GM12878 (cell line): ENCODE results near the gene GRIN2A. TPM values are rescaled to one million over a fixed set of nuclear protein-coding genes. Genes with fewer than 3 reads are reported as not detected.

ENCODE experiments used
- ATAC-seq: fragments of 200-7000 bp; cut with Tn5 transposase; 3 replicates; pipeline ENCODE4 v1.9.1; 2020; ENCODE audit warnings: mild to moderate bottlenecking, moderate library complexity
- BruUV-seq: library from RNA; stranded (reverse); fragments of 400-500 nt; replicated peaks from 2 replicates; lab custom pipeline; 2021; lab: Mats Ljungman, UMichigan
- CTCF ChIA-PET: fragments of 300-600 bp; sonication (Branson Sonifier 250); formaldehyde crosslinking; extraction: SDS; loops from one replicate; lab custom pipeline; 2021; ENCODE audit warnings: inconsistent platforms; lab: Yijun Ruan, JAX
- POLR2A ChIA-PET: fragments of 350-600 bp; formaldehyde crosslinking; extraction: SDS; loops from one replicate; lab custom pipeline; 2021; ENCODE audit warnings: inconsistent platforms; lab: Charles Lee
- RAD21 ChIA-PET: fragments of 300-600 bp; sonication (Branson Sonifier 250); formaldehyde crosslinking; loops from one replicate; lab custom pipeline; 2023; ENCODE audit warnings: antibody characterized with exemption; ENCODE audit not compliant: unreplicated experiment; lab: Charles Lee
- SMC1A ChIA-PET: fragments of 300-600 bp; sonication (Branson Sonifier 250); formaldehyde crosslinking; loops from one replicate; lab custom pipeline; 2023; ENCODE audit not compliant: unreplicated experiment, uncharacterized antibody; lab: Charles Lee
- DNase-seq: peaks from one replicate; pipeline ENCODE4 v3.0.0-alpha.2; 2011; ENCODE audit warnings: low read depth, low spot score
- FAIRE-seq: peaks from 3 replicates; lab custom pipeline; 2011; peaks lifted over from hg19 to GRCh38; lab: Jason Lieb, UNC
- H2AFZ ChIP-seq: 2 replicates; pipeline ENCODE4 v1.6.0; 2011; ENCODE audit warnings: low read depth, low read length, control low read depth; ENCODE audit not compliant: control insufficient read depth
- H3K27ac ChIP-seq: 2 replicates; pipeline ENCODE4 v1.5.1; 2011; ENCODE audit warnings: control low read depth; ENCODE audit not compliant: control insufficient read depth, insufficient read depth
- H3K27me3 ChIP-seq, 2 experiments: replicated peaks in 1 of 2; 2 replicates each; pipeline versions ENCODE4 v1.6.0 to v1.6.1; 2011; ENCODE audit warnings: low read length in 1 of 2; ENCODE audit not compliant: control insufficient read depth in 2 of 2, insufficient read depth in 2 of 2
- H3K36me3 ChIP-seq, 2 experiments: 2 replicates each; pipeline ENCODE4 v1.5.1; 2011; ENCODE audit warnings: low read length in 1 of 2; ENCODE audit not compliant: control insufficient read depth in 2 of 2, insufficient read depth in 2 of 2
- H3K4me1 ChIP-seq: 2 replicates; pipeline ENCODE4 v1.6.1; 2011; ENCODE audit warnings: mild to moderate bottlenecking, low read length, moderate library complexity, mixed read lengths; ENCODE audit not compliant: control insufficient read depth, insufficient read depth
- H3K4me2 ChIP-seq: 2 replicates; pipeline ENCODE4 v1.6.0; 2011; ENCODE audit warnings: control low read depth; ENCODE audit not compliant: control insufficient read depth, insufficient read depth
- H3K4me3 ChIP-seq: fragments of 200-600 bp; sonication (generic); 2 replicates; pipeline ENCODE4 v1.5.1; 2016
- H3K79me2 ChIP-seq: 2 replicates; pipeline ENCODE4 v1.6.0; 2011; ENCODE audit warnings: low read length; ENCODE audit not compliant: control insufficient read depth, insufficient read depth
- H3K9ac ChIP-seq: 2 replicates; pipeline ENCODE4 v1.8.0; 2011; ENCODE audit warnings: low read length, control low read depth, mixed read lengths; ENCODE audit not compliant: control insufficient read depth, insufficient read depth
- H3K9me3 ChIP-seq: replicated peaks from 3 replicates; pipeline ENCODE4 v1.5.1; 2011; ENCODE audit warnings: mild to moderate bottlenecking, low read length; ENCODE audit not compliant: control insufficient read depth, insufficient read depth
- H4K20me1 ChIP-seq: 2 replicates; pipeline ENCODE4 v1.6.0; 2011; ENCODE audit not compliant: control insufficient read depth, insufficient read depth
- CBX5 ChIP-seq: sonication (generic); IDR thresholded peaks from 2 replicates; pipeline ENCODE4 v1.6.1; 2016; ENCODE audit warnings: low read depth, moderate library complexity, mild to moderate bottlenecking, inconsistent platforms
- FOXM1 ChIP-seq: IDR thresholded peaks from 2 replicates; pipeline ENCODE4 v1.6.1; 2012; ENCODE audit warnings: low read depth, mild to moderate bottlenecking, inconsistent platforms, low read length, moderate library complexity
- GABPA ChIP-seq: IDR thresholded peaks from 2 replicates; pipeline ENCODE4 v1.6.1; 2014; ENCODE audit warnings: antibody characterized with exemption, low read depth, mild to moderate bottlenecking, inconsistent platforms
- HDGF ChIP-seq: fragments of 450-650 bp; IDR thresholded peaks from 2 replicates; pipeline ENCODE4 v1.6.1; 2016; ENCODE audit warnings: antibody characterized with exemption
- IRF5 ChIP-seq: fragments of 450-650 bp; IDR thresholded peaks from 2 replicates; pipeline ENCODE4 v1.6.1; 2017; ENCODE audit warnings: borderline replicate concordance
- JUND ChIP-seq: IDR thresholded peaks from 2 replicates; pipeline ENCODE4 v1.6.1; 2012; ENCODE audit warnings: low read depth, mild to moderate bottlenecking, low read length, improper control_type of control experiment, moderate library complexity
- NR2C2 ChIP-seq: IDR thresholded peaks from 2 replicates; pipeline ENCODE4 v1.6.1; 2011; ENCODE audit warnings: borderline replicate concordance, low read depth; ENCODE audit not compliant: control insufficient read depth, insufficient read length
- NR2F1 ChIP-seq: fragments of 450-650 bp; conservative IDR thresholded peaks from 2 replicates; pipeline ENCODE4 v1.6.1; 2017; ENCODE audit warnings: mild to moderate bottlenecking
- RB1 ChIP-seq: fragments of 450-650 bp; formaldehyde crosslinking; IDR thresholded peaks from 2 replicates; pipeline ENCODE4 v1.6.1; 2017; ENCODE audit warnings: mild to moderate bottlenecking, borderline replicate concordance
- REST ChIP-seq: IDR thresholded peaks from 2 replicates; pipeline ENCODE4 v1.6.1; 2012; ENCODE audit warnings: mild to moderate bottlenecking, low read depth, low read length
- TAF1 ChIP-seq: IDR thresholded peaks from 2 replicates; pipeline ENCODE4 v1.6.1; 2011; ENCODE audit warnings: mild to moderate bottlenecking, low read depth, low read length, borderline replicate concordance
- USF2 ChIP-seq: IDR thresholded peaks from 2 replicates; pipeline ENCODE4 v1.6.1; 2011; ENCODE audit warnings: low read depth, low read length, improper control_type of control experiment, borderline replicate concordance
- ZBED1 ChIP-seq: IDR thresholded peaks from 2 replicates; pipeline ENCODE4 v1.6.1; 2016; ENCODE audit warnings: borderline replicate concordance
- WGBS: methylation state at CpG from one replicate; pipeline ENCODE4 v1.1.6; 2016; ENCODE audit warnings: low lambda C conversion rate; ENCODE audit not compliant: insufficient replicate concordance, insufficient coverage; ENCODE audit errors: missing lambda C conversion rate; 5-methylcytosine and 5-hydroxymethylcytosine counted together
- in situ Hi-C: fragments of 300-500 bp; cut with MboI; formaldehyde crosslinking; loops from 9 replicates; pipeline ENCODE4 v1.14.3; 2018; ENCODE audit warnings: mixed read lengths
- intact Hi-C: fragments of 100-400 bp; cut with micrococcal nuclease; formaldehyde crosslinking; loops from one replicate; pipeline ENCODE4 v1.14.2; 2022; ENCODE audit not compliant: unreplicated experiment
- polyA plus RNA-seq, 11 experiments: library from polyadenylated mRNA; depleted of rRNA in 4 of 11; unstranded in 6 of 11; stranded (reverse) in 5 of 11; fragments of >200 nt; fragmentation: Nextera tagmentation in 4 of 11; fragmentation: Illumina TruSeq in 1 of 11; extraction: Ambion mirVana in 4 of 11; extraction: Trizol in 1 of 11; gene quantifications; 1 replicate in 1 of 11; 2 replicates in 10 of 11; pipeline versions ENCODE4 v1.2.1 to v1.2.3, GENCODE V29; 2011 to 2016; ENCODE audit warnings: inconsistent platforms in 2 of 11, missing spikeins in 2 of 11, low read depth in 1 of 11
- total RNA-seq, 4 experiments: library from RNA; depleted of rRNA in 3 of 4; stranded (reverse); fragments of >200 nt in 3 of 4; fragmentation: Illumina TruSeq in 1 of 4; extraction: Trizol in 1 of 4; gene quantifications; 2 replicates each; pipeline versions ENCODE4 v1.2.1 to v1.2.3, GENCODE V29; 2013 to 2021

The GRIN2A gene
- total and polyA plus RNA-seq, 10 of the 15 experiments (the other 5 are each of a cell fraction or from before 2014, with no cell fraction given), result 2.4 to 13.3 (median 7.3) TPM

GRCh38 chr16:9864461-9864860 lies 317.8 kb downstream of the GRIN2A start (continued):
- TF ChIP-seq IRF5 (no peak), NR2F1 (no peak), NR2C2 (no peak)
- TF ChIP-seq, all 136 proteins: peak for 0

- ChIA-PET POLR2A (no interaction called here), CTCF (interaction anchor here (0.6 to 1.5 kb wide), 3 partner anchors 16 to 651 kb away, joined by 3 read pairs; no protein-coding TSS in a partner anchor), SMC1A (interaction anchor here (0.6 to 2.0 kb wide), 12 partner anchors 10 to 261 kb away, joined by 3 to 8 read pairs (median 3); no protein-coding TSS in a partner anchor), RAD21 (interaction anchor here (0.6 to 1.3 kb wide), 2 partner anchors 18 to 36 kb away, joined by 3 to 5 read pairs; no protein-coding TSS in a partner anchor)
- Histone ChIP-seq H3K27ac (no peak overlapping the region), H3K4me3 (no peak overlapping the region), H2AFZ (no peak overlapping the region), H3K27me3 (no peaks in the 10 kb centered on the region), H4K20me1 (no peaks in the 10 kb centered on the region), H3K36me3 (no peaks in the 10 kb centered on the region), H3K4me2 (no peak overlapping the region), H3K9me3 (no peaks in the 10 kb centered on the region), H3K9ac (no peak overlapping the region), H3K79me2 (no peaks in the 10 kb centered on the region), H3K4me1 (no peaks in the 10 kb centered on the region)
- intact Hi-C loops, result no loop called here
- TF ChIP-seq USF2, result no peak
- no peak for TF ChIP-seq HDGF
- TF ChIP-seq GABPA, result no peak
- no peak for TF ChIP-seq TAF1
- no peak for TF ChIP-seq CBX5
- TF ChIP-seq FOXM1, result no peak
- TF ChIP-seq RB1, result no peak
- no peak for TF ChIP-seq ZBED1
- no peak for TF ChIP-seq REST
- no peak for TF ChIP-seq JUND
- in situ Hi-C loops, result no loop called here
- FAIRE-seq (no peak), DNase-seq (no peak), ATAC-seq (no peak)
- BruUV-seq, result no TSS peak
- WGBS, result 18% methylated on average over 4 of the region's 4 CpGs
Observed at GRCh38 chr16:9862327-9862726, 319.9 kb downstream of the GRIN2A start.
